ENCODE measurements around the gene PIEZO1. TPM values are rescaled to one million over a fixed set of nuclear protein-coding genes. Genes with fewer than 3 reads are reported as not detected.

PIEZO1 gene
- total and polyA plus RNA-seq, 10 of the 15 experiments (the other 5 are each of a cell fraction or from before 2014, with no cell fraction given), result 1.3 to 169 (median 33.4) TPM

- no peak for TF ChIP-seq NFXL1 (IDR thresholded peaks at IDR 0.05; ENCODE audit: borderline replicate concordance)
- no peak for TF ChIP-seq CHD2 (IDR thresholded peaks at IDR 0.05; ENCODE audit: borderline replicate concordance, low read depth, low read length)
- TF ChIP-seq KDM1A (IDR thresholded peaks at IDR 0.05; ENCODE audit: borderline replicate concordance), result no peak
- no peak for TF ChIP-seq WRNIP1 (IDR thresholded peaks at IDR 0.05; ENCODE audit: borderline replicate concordance, low read depth, low read length)
- no peak for TF ChIP-seq RAD21 (IDR thresholded peaks at IDR 0.05; ENCODE audit: insufficient read depth, low read depth, low read length)
- TF ChIP-seq YY1 (IDR thresholded peaks at IDR 0.05; ENCODE audit: low read depth, low read length), result 0 out of 2 replicates have a peak, but pooled peaks have one; percentile 26
- peak; percentile 83 for TF ChIP-seq MEF2B (IDR thresholded peaks at IDR 0.05; ENCODE audit: partially characterized antibody, poor library complexity, severe bottlenecking)
- TF ChIP-seq CBX3 (IDR thresholded peaks at IDR 0.05; ENCODE audit: borderline replicate concordance, low read depth), result no peak
- no peak for TF ChIP-seq PBX3 (IDR thresholded peaks at IDR 0.05; ENCODE audit: insufficient replicate concordance, low read depth, low read length)
- TF ChIP-seq MEF2A (IDR thresholded peaks at IDR 0.05; ENCODE audit: insufficient read depth, low read depth, low read length), result no peak
- TF ChIP-seq CTCF (IDR thresholded peaks at IDR 0.05 in 2 of 3, conservative IDR thresholded peaks at IDR 0.05 in 1 of 3; ENCODE audit: control insufficient read depth in 2 of 3, extremely low read depth in 1 of 3, insufficient read depth in 1 of 3, low read depth in 3 of 3, low read length in 3 of 3), result peak; percentile 43 to 64 (median 55)
Measured at GRCh38 chr16:88747588-88748301, 37.3 kb downstream of the PIEZO1 start (continued).

Measured in GM12878 (cell line).